Suppressor macrophage (primary cell): Measurements from ENCODE around the gene USP49.
"Not testable (repeated sequence)": the region's sequence is repeated elsewhere in the genome, so short reads cannot be mapped to it uniquely, and the experiment has no call there.

Experiments
- DNase-seq, 4 experiments: peaks; one replicate each; pipeline ENCODE4 v3.0.0-alpha.2; 2020 to 2022
- total RNA-seq, 17 experiments: gene quantifications; one replicate each; lab custom pipeline; 2026; ENCODE audit warnings: mixed read lengths in 6 of 17, inconsistent platforms in 3 of 17; lab: John Stamatoyannopoulos, UW

USP49 gene
- total RNA-seq: 0.37 to 6.4 (median 1.8) reads per million in 17 experiments

GRCh38 chr6:41895300-41896233 is at the start of gene USP49:
Gene USP49 (minus strand): TSS chr6:41895375. CDS start chr6:41806983, 88,392 bp downstream.
- DNase-seq: peak; percentile 91 to 97 (median 96)

- DNase-seq: peak in 2 of 4 experiments; percentile 47 to 50
Observed at GRCh38 chr6:41943456-41943855, 48.3 kb upstream of the USP49 start.

DNA sequence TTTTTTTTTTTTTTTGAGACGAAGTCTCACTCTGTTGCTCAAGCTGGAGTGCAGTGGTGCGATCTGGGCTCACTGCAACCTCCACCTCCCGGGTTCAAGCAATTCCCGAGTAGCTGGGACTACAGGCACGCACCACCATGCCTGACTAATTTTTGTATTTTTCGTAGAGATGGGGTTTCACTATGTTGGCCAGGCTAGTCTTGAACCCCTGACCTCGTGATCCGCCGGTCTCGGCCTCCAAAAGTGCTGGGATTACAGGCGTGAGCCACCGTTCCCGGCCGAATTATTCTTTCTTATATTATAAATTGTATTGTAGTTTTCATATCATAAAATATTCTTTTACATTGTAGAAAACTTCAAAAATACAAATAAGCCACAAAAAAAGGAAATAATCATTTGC is 47.7 kb upstream of the USP49 start:
- DNase-seq: not testable (repeated sequence)

GRCh38 chr6:41942067-41942851 is 47.1 kb upstream of the USP49 start:
- peak in 1 of 4 experiments; percentile 76 for DNase-seq

DNA sequence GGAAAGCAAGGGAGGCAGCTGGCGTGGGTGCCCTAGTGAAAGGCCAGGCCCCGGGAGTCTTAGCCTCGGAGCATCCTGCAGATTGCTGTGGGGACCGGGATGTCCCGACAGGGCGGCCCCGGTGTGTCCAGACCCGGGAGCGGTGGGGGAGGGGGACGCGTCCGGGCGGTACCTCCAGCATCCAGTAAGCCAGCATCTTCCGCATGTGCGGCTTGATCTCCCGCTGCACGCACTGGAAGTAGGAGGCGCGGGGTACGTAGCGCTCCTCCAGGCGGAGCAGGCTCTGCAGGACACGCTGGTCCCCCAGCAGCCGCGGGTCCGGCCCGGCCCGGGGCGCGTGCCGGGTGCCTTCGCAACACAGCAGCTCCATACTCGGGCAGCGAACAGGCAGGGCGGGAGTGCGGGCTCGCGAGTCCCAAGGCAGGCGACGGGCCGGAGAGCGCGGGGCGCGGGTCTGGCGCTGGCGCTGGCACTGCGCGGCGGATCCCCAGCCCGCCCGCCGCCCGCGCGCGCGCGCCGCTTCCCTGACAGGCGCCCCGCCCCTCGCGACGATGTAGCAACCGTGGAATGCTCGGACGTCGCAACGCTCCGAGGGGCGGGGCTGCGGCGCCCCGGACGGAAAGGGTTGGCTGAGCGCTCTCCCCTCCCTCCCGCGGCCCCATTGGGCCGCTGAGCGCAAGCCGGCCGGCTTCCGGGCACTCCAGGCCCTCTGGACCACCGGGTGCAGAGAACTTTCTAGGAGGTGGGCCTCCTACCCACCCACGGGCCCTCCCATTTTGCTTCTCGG is 46.3 kb upstream of the USP49 start, which contains the start of gene CCND3:
CCND3 (minus strand) TSS at position 529 of the 787 bp plus-strand sequence; CDS start at position 370, 159 bp downstream.
- DNase-seq: peak; percentile 97 to 99 (median 98)

DNA sequence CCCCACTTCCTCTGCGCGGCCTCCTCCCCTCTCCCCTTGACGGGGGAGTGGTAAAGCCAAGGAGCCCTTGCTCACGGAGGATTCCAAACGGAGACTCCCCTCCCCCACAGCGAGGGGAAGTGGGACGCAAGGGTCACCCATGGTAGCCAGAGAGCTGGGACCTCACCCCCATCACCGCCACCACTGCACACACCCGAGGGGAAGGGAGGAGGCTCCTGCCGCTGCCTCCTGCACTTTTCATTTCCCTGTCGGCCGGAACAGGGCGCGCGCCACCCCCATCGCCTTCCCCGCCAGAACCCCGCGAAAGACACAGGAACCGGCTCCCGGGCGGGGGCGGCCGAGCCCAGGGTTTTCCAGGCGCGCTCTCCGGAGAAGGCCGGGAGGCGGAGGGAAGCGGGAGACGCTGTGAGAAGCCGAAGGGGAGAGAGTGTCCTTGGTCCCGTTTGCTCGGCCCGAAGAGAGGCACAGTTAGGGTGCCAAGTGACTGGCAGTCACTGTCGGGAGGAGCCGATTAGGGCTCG is 45.6 kb upstream of the USP49 start:
- DNase-seq: peak; percentile 32 to 71 (median 56)

- DNase-seq: peak in 1 of 4 experiments; percentile 27
Observed at GRCh38 chr6:41939848-41940758, 44.9 kb upstream of the USP49 start.

GRCh38 chr6:41939176-41939847 is 44.1 kb upstream of the USP49 start:
- peak; percentile 55 to 76 (median 72) for DNase-seq

DNA sequence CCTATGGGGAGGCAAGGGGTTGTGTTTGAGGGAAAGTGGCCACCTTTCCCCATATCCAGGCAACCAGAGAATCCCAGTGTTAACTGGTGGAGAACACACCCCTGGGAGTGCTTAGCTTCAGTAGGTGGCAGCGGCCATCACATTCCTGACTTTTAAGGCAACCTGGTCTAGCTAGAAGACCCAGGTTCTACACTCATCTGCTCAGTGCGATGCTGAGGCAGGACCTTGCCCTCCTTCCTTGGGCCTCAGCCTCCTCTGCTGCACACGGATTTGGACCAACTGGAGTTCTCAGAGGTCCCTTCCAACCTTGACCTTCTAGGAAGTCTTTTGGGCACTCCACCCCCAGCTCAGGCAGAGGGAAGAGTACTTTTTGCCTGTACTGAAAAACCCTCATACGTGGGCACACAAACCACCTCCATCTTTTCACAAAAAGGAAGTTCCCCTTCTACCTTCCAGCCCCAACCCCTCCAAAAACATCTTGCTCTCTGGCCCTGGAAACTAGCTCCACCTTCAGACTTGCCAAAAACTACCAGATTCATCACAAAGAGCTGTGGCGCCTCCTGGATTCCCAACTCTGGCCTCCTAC is 43.5 kb upstream of the USP49 start:
- peak in 2 of 4 experiments; percentile 16 to 25 for DNase-seq

DNA sequence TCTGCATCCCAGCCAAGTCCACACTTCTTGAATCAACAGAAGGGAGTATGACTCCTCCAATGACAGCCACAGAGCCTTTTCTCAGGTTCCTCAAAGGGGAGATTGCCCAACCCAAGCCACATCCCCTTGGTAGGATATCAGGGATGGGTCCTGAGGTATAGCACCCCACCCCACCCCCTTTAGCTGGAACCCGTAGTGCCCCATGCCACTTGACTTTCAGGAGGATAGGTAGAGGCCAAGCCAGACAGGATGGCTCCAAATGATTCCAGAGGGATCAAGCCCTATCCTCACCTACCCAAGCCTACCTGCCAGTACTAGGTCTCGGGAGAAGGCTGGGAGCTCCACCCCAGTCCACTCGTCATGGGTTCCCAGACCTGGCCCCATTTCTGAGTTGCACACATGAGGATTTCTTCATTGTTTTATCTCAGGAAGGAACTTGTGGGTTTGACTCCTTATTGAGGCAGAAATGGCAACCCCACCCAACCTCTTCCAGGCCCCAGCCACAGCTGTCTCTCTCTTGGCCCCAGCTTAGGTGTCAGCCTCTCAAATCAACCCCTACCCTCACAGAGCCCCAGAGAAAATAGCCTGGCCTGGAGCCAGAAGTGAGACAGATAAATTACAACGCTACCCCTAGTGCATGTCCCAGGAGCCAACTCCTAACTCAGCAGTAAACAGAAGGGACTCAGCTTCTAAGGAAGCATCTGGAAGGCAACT is 42.8 kb upstream of the USP49 start:
- peak; percentile 60 to 78 (median 74) for DNase-seq

GRCh38 chr6:41937472-41937860 is 42.3 kb upstream of the USP49 start:
- no peak for DNase-seq

DNA sequence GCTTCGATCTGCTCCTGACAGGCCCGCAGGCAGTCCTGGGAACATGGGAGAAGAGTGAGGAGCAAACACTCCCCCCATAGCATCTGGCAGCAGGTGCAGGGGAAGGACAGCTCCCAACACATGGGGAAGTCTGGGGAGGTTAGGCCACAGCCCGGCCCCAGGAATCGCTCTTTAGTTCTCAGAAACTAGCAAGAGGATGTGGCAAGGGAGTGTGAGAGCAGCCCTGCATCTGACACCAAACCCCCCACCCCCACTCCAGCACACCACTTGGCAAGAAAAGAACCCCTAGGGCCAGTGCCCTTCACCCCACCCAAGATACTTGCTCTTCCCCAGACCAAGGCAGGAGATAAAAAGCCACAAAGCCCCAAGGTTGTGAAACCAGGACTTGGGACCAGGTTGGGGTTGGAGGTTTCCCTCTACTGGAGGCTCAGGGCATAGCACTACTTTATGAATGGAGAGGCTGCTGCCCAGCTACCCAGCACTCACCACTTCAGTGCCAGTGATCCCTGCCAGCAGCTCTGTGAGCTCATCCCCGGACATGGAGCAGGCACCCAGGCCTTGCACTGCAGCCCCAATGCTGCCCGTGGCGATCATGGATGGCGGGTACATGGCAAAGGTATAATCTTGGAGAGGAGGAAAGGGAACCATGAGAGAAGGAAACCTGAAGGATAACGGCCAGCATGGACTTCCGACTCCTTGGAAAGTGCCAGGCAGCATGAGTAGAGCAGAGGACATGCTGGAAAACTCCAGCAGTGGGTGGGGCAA is 41.1 kb upstream of the USP49 start:
- DNase-seq: peak; percentile 84 to 87 (median 86)

DNA sequence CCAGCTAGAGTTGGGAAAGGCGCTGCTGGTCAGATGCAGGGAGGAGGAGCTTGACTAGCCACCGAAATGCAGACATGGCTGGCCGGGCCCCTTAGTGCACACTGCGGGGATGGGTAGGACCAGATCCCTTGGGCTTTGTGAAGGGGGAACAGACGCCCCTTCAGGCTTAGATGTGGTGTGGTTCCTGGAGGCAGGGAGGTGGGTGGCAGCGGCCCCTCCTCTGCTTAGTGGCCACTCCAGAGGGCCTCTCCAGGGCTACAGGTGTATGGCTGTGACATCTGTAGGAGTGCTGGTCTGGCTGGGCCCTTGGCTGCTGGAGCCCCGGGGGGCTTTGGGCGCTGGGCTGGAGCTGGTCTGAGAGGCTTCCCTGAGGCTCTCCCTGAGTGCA is 40.5 kb upstream of the USP49 start:
- DNase-seq: no peak

- no peak for DNase-seq
Observed at GRCh38 chr6:41935193-41935574, 40.0 kb upstream of the USP49 start.

GRCh38 chr6:41934278-41935192 is 39.4 kb upstream of the USP49 start:
- DNase-seq: peak in 2 of 4 experiments; percentile 39 to 48

GRCh38 chr6:41932378-41932777 is 37.2 kb upstream of the USP49 start:
- no peak for DNase-seq

DNA sequence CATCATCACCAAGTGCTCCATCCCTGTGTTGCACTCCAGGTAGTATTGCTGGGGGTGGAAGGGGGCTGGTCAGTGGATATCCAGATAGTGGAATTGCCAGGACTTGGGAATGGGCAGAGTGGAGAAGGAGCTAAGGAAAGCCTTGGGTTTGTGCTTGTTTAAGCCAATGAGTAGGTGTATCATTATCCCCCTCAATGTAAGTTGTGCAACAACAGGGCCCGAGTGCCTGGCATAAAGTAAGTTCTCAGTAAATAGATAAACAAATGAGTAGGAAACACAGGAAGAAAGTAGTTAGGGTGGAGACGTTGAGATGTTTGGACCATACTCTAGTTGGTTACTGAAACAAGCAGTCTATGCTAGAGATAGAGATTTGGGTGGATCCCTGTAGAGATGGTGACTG is 36.6 kb upstream of the USP49 start:
- DNase-seq: no peak
